Skeletal muscle tissue (tissue), 4 donors: ENCODE data around the gene SNX5. TPM values are rescaled to one million over a fixed set of nuclear protein-coding genes. Genes with fewer than 3 reads are reported as not detected.

Source experiments
- H3K27ac ChIP-seq: one replicate; pipeline ENCODE4 v1.7.0; 2013; ENCODE audit warnings: mild to moderate bottlenecking, low read depth, low read length, inconsistent platforms
- H3K27me3 ChIP-seq, 3 donors: one replicate each; pipeline ENCODE4 v1.7.0; 2013; ENCODE audit warnings: low read length in 3 of 3; ENCODE audit not compliant: control insufficient read depth in 3 of 3, insufficient read depth in 3 of 3
- H3K36me3 ChIP-seq, 3 donors: one replicate each; pipeline ENCODE4 v1.7.0; 2013; ENCODE audit warnings: low read length in 3 of 3; ENCODE audit not compliant: control insufficient read depth in 3 of 3, insufficient read depth in 3 of 3
- H3K4me1 ChIP-seq, 3 donors: one replicate each; pipeline ENCODE4 v1.7.0; 2013; ENCODE audit warnings: low read length in 3 of 3, mild to moderate bottlenecking in 3 of 3; ENCODE audit not compliant: control insufficient read depth in 3 of 3, insufficient read depth in 3 of 3
- H3K4me3 ChIP-seq, 3 donors: one replicate each; pipeline ENCODE4 v1.7.0; 2013; ENCODE audit warnings: low read length in 3 of 3
- H3K9ac ChIP-seq, 3 donors: one replicate each; pipeline ENCODE4 v1.7.0; 2013; ENCODE audit warnings: low read length in 3 of 3, mild to moderate bottlenecking in 3 of 3, moderate library complexity in 2 of 3, low read depth in 1 of 3
- H3K9me3 ChIP-seq, 3 donors: one replicate each; pipeline ENCODE4 v1.7.0; 2013; ENCODE audit warnings: low read length in 3 of 3; ENCODE audit not compliant: control insufficient read depth in 3 of 3
- total RNA-seq: library from RNA; depleted of rRNA; stranded (reverse); fragments of >200 nt; gene quantifications from one replicate; pipeline ENCODE4 v1.2.3, GENCODE V29; 2014
- donor health status: Osteomylitis.

The SNX5 gene
- total RNA-seq, 1 donor from 2014 or later, result 95.0 TPM

DNA sequence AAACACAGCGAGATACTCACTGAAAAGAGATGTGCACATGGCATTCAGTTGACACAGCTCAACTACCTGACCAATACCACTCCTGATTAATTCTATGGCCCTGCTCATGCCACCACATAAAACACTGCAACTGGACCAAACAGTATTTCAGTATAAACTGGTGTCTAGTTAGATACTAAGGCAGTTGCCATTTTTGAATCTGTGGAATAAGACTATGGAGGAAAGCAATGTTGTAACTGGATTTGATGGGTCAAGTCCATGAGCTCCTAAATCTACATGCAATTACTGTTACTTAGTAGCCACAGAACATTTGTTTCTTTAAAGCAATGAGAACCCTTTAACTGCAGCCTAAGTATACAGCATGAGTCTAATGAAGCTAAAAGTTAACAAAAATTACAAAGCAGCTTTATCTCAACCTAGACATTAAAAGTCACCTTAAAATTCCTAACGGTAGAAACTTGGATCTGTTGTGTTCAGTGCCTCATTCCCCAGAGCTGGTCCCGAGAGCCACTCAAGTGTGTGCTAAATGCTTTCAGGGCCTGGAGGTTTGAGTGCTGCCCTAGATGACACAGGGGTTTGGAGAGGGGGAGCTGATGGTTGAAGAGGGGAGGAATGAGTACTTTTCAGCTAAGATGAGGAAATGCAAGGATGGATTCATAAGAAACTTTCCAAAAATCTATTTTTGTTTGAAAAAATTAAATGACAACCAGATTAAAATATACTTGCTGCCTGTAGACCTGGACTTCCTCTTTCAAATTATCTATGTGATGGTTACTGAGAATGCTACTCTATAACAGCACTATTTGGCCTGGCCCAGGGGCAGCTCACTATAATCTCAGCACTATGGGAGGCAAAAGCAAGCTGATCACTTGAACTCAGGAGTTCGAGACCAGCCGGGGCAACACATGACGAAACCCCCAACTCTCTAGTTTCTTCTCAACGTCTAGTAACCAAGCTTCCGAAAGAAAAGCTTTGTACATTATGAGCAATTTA is 15.6 kb downstream of the SNX5 start:
- Histone ChIP-seq H3K9ac (no peak overlapping the region), H3K4me3 (no peak overlapping the region), H3K4me1 (peaks cover 4 to 8% (median 7%) of the 10 kb centered on the region in 3 donors), H3K36me3 (peaks cover 31 to 73% (median 58%) of the 10 kb centered on the region in 3 donors), H3K9me3 (no peaks in the 10 kb centered on the region), H3K27ac (no peak overlapping the region), H3K27me3 (no peaks in the 10 kb centered on the region)

DNA sequence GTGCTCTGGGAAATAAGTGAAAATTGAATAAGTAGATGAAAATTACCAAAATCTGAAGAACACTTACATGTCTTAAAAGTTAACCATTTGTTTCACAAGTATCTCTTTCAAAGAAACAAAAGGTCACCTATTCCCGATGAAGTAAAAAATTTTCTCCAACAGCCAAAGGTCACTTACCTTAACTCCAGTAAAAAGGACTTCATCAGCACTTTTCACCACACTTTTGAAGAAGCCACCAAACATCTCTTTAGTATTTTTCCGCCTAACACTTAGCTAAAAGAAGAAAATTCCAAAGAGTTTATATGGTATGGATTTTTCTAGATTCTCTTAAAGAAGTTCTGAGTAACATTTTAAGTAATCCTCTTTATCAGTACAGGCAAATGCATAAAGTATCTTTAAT is 17.3 kb downstream of the SNX5 start:
- H3K36me3 ChIP-seq, result peaks cover 38 to 88% (median 71%) of the 10 kb centered on the region in 3 donors
- no peak overlapping the region for H3K4me3 ChIP-seq
- H3K27me3 ChIP-seq, result no peaks in the 10 kb centered on the region
- peaks cover 0 to 1% (median 0%) of the 10 kb centered on the region in 3 donors for H3K4me1 ChIP-seq
- H3K9ac ChIP-seq, result no peak overlapping the region
- no peaks in the 10 kb centered on the region for H3K9me3 ChIP-seq
- no peak overlapping the region for H3K27ac ChIP-seq

DNA sequence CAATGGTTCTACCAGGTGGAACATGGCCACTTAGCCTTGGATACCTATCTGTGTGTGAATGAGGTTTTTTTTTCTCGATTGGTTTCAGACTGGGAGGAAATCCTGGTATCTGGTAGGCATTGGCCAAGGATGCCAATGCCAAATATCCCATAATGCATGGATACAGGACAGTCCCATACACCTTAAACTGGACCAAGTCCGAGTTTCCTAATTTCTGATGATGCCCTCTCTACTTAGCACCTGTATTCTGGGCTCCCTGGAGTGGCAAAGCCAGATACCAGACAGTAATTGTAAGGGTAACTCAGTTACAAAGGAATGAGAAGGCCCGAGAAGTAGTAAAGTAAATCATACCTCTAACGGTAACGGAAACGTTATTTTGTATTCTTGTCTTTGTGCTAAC is 17.9 kb downstream of the SNX5 start:
- no peak overlapping the region for H3K27ac ChIP-seq
- H3K9me3 ChIP-seq, result no peaks in the 10 kb centered on the region
- H3K4me1 ChIP-seq, result no peaks in the 10 kb centered on the region
- H3K9ac ChIP-seq, result no peak overlapping the region
- H3K27me3 ChIP-seq, result no peaks in the 10 kb centered on the region
- no peak overlapping the region for H3K4me3 ChIP-seq
- H3K36me3 ChIP-seq, result peaks cover 42 to 92% (median 77%) of the 10 kb centered on the region in 3 donors

DNA sequence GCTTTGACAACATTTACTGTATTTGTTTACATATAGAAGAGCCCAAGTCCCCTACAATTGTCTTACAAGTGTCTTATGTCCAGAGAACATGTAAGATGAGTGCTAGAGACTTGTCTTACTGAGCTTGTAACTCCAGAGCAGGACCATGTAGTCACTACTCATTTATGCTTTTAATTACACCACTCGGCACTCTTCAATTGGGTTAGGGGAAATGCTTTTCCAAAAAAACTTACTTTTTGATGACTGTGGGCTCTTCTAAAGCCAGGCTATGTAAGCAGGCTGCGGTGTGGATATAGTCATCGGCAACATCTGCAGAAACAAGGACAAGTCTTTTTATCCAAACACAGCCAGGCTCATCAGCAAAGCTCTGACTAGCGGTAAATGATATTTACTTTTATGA is 18.7 kb downstream of the SNX5 start:
- Histone ChIP-seq H3K27ac (no peak overlapping the region), H3K9ac (no peak overlapping the region), H3K4me1 (no peaks in the 10 kb centered on the region), H3K27me3 (no peaks in the 10 kb centered on the region), H3K4me3 (no peak overlapping the region), H3K9me3 (no peaks in the 10 kb centered on the region), H3K36me3 (peaks cover 45 to 92% (median 81%) of the 10 kb centered on the region in 3 donors)

DNA sequence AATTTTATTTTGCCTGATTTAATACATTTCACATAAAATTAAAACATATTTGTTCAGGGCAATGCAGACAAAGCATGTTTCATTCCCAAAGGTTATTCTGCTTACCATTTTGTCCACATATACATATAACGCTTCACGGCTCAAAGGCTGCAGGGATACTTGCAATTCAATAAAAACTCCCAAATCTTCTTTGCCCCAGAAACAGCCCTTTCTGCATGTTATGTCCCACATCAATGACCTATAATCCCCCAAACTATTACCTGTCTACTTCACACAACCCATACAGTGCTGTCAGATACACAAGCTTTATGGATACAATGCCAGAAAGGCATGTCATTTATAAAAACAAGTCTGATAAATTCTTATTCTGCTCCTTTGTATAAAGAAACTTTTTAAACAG is 20.2 kb downstream of the SNX5 start:
- no peak overlapping the region for H3K27ac ChIP-seq
- no peak overlapping the region for H3K9ac ChIP-seq
- H3K9me3 ChIP-seq, result no peaks in the 10 kb centered on the region
- H3K4me3 ChIP-seq, result no peak overlapping the region
- no peaks in the 10 kb centered on the region for H3K4me1 ChIP-seq
- no peaks in the 10 kb centered on the region for H3K27me3 ChIP-seq
- H3K36me3 ChIP-seq, result peaks cover 42 to 85% (median 85%) of the 10 kb centered on the region in 3 donors

DNA sequence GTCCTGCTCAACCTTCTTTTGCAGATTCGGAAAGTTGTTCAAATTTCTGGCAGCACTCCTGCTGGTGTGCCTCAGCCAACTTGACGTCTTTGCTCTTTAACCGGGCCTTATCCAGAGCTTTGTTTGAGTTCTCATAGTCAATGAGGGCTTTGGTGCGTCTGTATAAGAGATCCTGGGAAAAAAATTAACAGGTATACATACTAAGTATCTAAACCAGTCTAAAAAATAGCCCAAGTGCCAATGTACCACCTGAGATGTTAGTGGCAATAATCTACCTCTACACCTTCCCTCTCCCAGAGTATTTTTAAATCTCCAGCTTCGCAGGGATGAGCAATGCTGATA is 21.1 kb downstream of the SNX5 start:
- no peaks in the 10 kb centered on the region for H3K9me3 ChIP-seq
- no peak overlapping the region for H3K27ac ChIP-seq
- no peaks in the 10 kb centered on the region for H3K27me3 ChIP-seq
- no peaks in the 10 kb centered on the region for H3K4me1 ChIP-seq
- peaks cover 41 to 85% (median 85%) of the 10 kb centered on the region in 3 donors for H3K36me3 ChIP-seq
- H3K4me3 ChIP-seq, result no peak overlapping the region
- no peak overlapping the region for H3K9ac ChIP-seq

DNA sequence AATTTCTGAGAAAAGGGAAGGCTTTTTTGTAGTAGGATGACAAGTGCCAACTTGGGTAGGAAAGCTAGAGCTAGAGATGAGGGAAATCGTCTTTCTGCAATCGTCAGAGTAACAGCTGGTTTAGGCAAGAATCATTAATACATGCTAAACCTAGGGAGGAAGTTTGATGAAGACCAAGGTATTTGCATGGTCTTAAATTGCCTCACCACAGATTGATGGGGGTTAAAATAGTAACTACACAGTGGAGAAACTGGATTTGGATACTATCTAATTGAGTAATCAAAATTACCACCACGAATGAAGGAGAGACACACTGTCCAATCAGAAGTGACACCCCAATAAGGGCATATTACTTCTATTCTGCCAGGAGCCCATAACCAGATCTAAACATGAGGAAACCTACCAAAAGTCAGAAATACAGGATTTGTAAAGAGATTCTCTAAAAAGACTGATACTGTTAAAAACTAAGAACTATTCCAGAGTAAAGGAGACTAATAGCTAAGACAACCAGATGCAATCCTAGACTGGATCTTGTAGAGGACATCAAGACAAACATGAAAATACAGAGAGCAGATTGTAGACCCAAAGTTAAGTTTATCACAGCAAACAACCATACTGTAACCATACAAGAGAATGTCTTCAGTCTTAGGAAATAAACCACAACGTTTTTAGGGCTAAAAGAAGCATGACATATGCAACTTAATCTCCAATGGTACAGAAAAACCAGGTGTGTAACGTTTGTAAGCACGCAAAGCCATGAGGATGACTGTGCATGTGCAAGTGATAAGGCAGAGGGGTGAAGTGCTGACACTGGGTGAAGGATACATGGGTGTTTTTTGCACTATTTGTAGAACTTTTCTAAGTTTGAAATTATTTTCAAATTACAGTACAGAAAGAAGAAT is 21.8 kb downstream of the SNX5 start:
- peaks cover 42 to 87% (median 84%) of the 10 kb centered on the region in 3 donors for H3K36me3 ChIP-seq
- no peaks in the 10 kb centered on the region for H3K27me3 ChIP-seq
- peaks cover 0 to 2% (median 2%) of the 10 kb centered on the region in 3 donors for H3K4me1 ChIP-seq
- no peak overlapping the region for H3K4me3 ChIP-seq
- H3K27ac ChIP-seq, result no peak overlapping the region
- no peaks in the 10 kb centered on the region for H3K9me3 ChIP-seq
- H3K9ac ChIP-seq, result no peak overlapping the region

DNA sequence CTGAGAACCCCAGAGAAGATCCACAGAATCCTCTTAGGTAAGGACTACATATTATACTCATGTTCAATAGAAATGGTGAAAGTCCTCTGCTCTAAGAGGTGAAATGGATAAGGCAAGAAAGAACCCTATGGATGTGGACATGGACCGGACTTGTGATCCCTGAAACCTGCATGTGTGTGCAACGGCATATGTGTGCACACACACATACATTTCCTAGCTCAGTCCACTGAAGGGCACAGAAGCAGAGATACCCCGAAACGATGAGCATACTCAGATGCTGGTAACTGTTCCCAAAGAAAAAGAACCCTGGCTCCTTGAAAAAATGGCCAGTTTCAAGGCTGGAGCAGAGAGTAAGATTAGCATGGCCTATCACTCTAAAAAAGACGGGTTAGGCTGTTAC is 22.6 kb downstream of the SNX5 start:
- Histone ChIP-seq H3K27me3 (no peaks in the 10 kb centered on the region), H3K36me3 (peaks cover 36 to 88% (median 84%) of the 10 kb centered on the region in 3 donors), H3K4me1 (peaks cover 3 to 4% (median 3%) of the 10 kb centered on the region in 3 donors), H3K9ac (no peak overlapping the region), H3K9me3 (no peaks in the 10 kb centered on the region), H3K27ac (no peak overlapping the region), H3K4me3 (no peak overlapping the region)

DNA sequence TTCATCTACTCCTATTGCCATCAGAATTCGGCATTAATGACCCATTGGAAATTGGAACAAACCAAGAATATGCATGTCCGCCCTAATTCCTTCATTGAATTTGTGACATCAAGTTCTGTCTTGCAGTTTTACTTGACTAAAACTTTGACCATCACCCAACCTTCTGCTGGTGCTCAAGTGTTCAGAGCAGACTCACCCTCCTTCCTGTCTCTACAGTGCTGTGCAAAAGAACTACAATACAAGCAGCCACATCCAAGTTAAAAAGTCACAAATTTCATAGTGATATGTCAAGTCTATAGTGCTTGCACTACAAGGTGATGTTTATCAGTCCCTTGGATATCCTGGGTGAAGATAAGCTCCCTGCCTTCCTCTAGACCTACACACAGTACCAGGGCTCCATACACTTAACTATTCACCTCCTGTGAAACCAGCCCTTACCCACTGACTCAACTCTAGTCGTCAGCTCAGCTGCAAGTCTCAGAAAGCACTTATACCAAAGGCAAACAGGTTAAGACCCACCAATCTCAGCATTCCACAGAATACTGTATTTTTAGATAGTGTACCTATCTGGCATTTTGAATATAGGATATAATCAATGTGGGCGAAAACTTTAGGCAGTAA is 23.6 kb downstream of the SNX5 start:
- H3K27ac ChIP-seq, result no peak overlapping the region
- H3K4me1 ChIP-seq, result peaks cover 4 to 6% (median 5%) of the 10 kb centered on the region in 3 donors
- no peak overlapping the region for H3K9ac ChIP-seq
- no peaks in the 10 kb centered on the region for H3K9me3 ChIP-seq
- no peak overlapping the region for H3K4me3 ChIP-seq
- no peaks in the 10 kb centered on the region for H3K27me3 ChIP-seq
- peaks cover 30 to 86% (median 80%) of the 10 kb centered on the region in 3 donors for H3K36me3 ChIP-seq
